Mononuclear cell (primary cell): ENCODE measurements around the gene TMEM196. TPM values are rescaled to one million over a fixed set of nuclear protein-coding genes. Genes with fewer than 3 reads are reported as not detected.
A peak's percentile ranks its signal among the peaks of the same experiment; 100 is the strongest.
"Not testable (repeated sequence)": the region's sequence is repeated elsewhere in the genome, so short reads cannot be mapped to it uniquely, and the experiment has no call there.

Experiments used
- H3K27me3 ChIP-seq: 2 replicates; pipeline ENCODE4 v1.6.0; 2011; ENCODE audit warnings: low read length, control low read depth; ENCODE audit not compliant: insufficient read depth
- H3K4me1 ChIP-seq: 2 replicates; pipeline ENCODE4 v1.5.1; 2011; ENCODE audit warnings: mild to moderate bottlenecking, low read length, control low read depth; ENCODE audit not compliant: insufficient read depth
- H3K4me3 ChIP-seq: 2 replicates; pipeline ENCODE4 v1.5.1; 2011; ENCODE audit warnings: mild to moderate bottlenecking, low read length, moderate library complexity
- H3K9me3 ChIP-seq: 2 replicates; pipeline ENCODE4 v1.5.1; 2011; ENCODE audit warnings: low read depth, mild to moderate bottlenecking, control low read depth, low read length
- total RNA-seq: library from RNA; depleted of rRNA; stranded (reverse); fragments of >200 nt; gene quantifications from one replicate; pipeline ENCODE4 v1.2.3, GENCODE V29; 2012

Gene TMEM196
- total RNA-seq, 1 donor: not detected

DNA sequence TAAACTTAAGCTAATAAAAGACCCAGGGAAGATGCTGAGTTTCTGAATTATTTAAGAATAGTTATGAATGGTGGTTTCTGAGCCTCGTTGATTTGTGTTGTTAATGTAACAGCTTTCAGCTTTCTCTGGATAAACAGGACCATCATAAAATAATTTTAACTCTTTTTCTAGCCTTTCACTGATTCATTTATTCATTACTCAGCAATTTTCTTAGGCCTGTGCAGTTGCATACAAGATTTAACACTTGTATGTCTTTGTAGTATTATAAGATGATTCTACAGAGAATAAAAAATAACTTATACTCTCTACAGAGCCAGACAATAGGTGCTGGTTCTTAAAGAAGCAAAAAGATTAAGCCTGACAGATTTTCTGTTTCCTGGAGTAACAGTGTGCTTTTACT, 29.3 kb downstream of the TMEM196 start:
- H3K4me1 ChIP-seq: no peaks in the 10 kb centered on the region
- no peaks in the 10 kb centered on the region for H3K9me3 ChIP-seq
- H3K4me3 ChIP-seq: no peak overlapping the region
- H3K27me3 ChIP-seq: no peaks in the 10 kb centered on the region

DNA sequence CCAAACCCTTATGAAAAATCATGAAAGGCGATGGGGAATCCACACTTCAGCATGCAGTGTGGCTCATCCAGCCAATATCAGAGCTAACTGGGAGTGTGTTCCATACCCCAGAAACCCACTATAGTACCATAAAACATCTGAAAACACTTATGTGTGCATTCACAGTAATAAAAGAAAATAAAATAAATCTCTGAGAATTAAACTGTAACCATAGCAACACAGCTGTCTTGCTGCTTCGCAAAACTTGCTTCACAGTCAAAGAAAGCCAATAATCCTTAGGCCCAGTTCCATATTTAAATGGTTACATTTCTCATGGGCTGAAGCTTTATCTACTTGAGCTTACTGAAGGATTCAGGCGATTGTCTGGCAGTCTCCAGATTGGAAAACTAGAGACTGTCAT, 44.7 kb downstream of the TMEM196 start:
- Histone ChIP-seq H3K9me3 (no peaks in the 10 kb centered on the region), H3K4me1 (no peaks in the 10 kb centered on the region), H3K27me3 (no peaks in the 10 kb centered on the region), H3K4me3 (no peak overlapping the region)

DNA sequence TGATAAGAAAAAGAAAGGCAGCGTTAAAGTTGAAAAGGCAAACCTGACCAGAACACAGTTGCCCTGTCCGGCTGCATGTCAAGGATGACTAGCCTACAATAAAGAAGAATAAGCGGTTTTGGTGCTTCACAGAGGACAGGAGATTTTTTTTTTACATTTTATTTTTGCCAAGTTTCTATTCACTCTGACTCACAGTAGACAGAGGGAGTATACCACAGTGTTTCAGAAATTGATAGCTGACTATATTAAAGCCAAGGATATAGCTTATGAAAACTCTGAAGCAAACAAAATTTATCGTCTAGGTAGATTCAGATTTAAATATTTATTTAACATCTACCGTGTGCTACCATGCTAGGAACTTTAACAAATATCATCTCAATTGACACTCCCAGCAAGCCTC, 47.6 kb downstream of the TMEM196 start:
- no peaks in the 10 kb centered on the region for H3K27me3 ChIP-seq
- no peak overlapping the region for H3K4me3 ChIP-seq
- no peaks in the 10 kb centered on the region for H3K4me1 ChIP-seq
- H3K9me3 ChIP-seq: no peaks in the 10 kb centered on the region

DNA sequence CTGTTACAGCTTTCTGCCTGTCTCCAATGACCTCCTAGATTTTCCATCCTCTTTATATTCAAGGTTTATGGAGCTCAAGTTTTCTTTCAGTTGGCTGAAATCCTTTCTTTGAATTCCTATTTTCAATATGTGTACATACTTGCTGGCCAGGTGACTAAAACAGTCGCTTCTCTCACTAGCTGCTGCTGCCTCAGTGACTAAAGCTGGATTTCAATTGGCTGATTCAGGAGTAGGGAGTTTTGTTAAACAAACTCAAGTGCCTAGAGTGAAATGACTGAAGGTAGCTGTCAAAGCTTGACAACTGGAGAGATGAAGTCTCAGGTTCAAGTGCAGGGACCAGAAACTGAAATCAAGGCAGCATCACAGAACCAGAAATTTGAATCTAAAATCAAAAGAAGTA, 57.9 kb downstream of the TMEM196 start:
- no peak overlapping the region for H3K4me3 ChIP-seq
- H3K4me1 ChIP-seq: no peaks in the 10 kb centered on the region
- no peaks in the 10 kb centered on the region for H3K9me3 ChIP-seq
- no peaks in the 10 kb centered on the region for H3K27me3 ChIP-seq

DNA sequence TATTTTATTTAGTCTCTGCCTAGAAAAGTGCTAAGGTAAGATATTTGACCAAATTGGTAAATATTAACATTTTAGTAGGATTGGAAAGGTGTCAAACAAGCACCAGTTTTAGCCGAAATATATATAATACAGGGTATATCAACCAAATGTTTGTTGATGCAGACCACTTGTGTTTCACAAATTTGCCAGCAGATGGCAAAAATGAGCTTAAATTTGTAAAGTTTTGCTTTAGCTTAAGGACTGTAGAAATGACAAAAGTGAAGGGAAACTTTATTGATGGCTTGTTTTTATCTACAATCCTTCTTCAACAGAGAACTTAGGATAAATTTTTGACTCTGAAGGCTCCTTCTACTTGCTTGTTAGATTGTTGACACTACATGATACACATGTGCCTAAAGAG, 59.7 kb downstream of the TMEM196 start:
- Histone ChIP-seq H3K4me3 (no peak overlapping the region), H3K9me3 (no peaks in the 10 kb centered on the region), H3K27me3 (no peaks in the 10 kb centered on the region), H3K4me1 (peaks cover 7% of the 10 kb centered on the region)

DNA sequence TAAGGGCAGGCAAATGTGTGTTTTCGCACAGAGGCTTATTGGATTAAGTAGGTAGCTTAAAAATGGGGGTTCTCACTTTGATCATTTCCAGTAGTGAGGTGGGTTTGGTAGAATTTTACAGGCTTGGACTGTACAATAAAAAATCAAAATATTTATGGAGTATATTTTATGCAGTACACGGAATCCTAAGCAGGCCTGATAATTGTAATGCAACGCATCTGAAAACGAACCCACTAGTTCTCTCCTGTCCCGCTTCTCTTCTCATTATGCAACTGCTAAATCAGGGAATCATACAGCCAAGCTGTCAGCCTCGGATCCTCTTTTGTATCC, 64.2 kb downstream of the TMEM196 start:
- H3K9me3 ChIP-seq: no peaks in the 10 kb centered on the region
- H3K4me1 ChIP-seq: peaks cover 22% of the 10 kb centered on the region
- no peaks in the 10 kb centered on the region for H3K27me3 ChIP-seq
- H3K4me3 ChIP-seq: peak overlapping the region; percentile 79

DNA sequence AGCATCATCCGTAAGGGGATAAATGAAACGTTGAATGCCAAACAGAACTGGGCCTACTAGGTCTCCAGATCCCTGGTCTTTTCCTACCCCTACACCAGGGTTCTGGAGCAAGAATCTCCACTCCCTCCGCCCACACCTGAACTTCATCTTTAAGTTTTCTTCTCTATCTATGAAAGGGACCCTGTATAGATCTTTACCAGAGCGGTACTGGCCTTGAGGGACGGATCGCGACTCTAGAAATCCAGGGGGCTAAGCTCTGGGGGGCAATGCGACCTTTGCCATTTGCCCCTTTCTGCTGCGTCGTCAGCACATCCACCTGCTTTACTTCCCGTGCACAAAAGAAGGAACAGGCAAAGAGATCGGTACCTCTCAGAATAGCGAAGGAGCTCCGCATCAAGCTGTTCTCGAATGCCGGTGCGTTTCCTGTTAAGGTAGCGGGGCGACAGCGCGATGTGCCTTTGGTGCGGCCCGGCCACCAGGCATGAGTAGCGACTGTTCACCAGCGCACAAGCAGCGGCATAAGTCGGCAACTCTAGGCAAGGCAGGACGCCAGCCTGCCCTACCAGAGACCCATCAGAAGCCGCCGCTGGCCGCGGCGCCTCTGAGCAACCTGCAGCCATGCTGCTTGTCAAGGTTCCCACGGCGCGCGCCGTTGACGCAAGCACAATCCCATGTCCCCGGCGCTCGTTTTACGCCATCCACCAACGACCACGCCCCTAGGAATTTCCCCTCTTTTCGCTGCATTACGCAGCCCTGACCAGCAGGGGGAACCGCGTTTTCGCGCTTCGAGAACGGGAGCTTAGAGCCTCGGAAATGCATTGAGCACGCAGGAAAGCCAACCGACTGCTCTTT, 64.8 kb downstream of the TMEM196 start, which contains the start of gene POLR1F:
POLR1F (minus strand) TSS at position 641 of the 852 bp plus-strand sequence; CDS start at position 620, 21 bp downstream.
- peak within 1 kb of the TSS; percentile 79 for H3K4me3 ChIP-seq
- no peaks in the 10 kb centered on the region for H3K27me3 ChIP-seq
- H3K4me1 ChIP-seq: peaks cover 22% of the 10 kb centered on the region
- no peaks in the 10 kb centered on the region for H3K9me3 ChIP-seq

DNA sequence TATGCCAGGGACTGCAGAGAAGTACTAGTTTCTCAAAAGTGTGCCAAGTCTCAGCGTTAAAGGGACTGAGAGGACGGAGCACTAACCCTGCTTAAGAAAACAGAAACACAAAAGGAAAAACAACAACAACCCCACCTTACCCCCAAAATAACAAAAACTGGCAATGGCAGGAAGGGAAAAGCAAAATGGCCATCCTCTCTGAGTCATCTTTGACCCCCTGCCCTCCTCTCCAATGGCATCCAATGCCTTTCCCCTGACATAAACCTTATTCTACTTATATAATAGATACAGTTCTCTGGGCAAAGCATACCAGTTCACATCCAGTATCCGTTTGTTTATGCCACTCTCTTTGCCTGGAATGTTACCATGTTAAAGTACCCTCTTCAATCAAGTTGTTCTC, 66.2 kb downstream of the TMEM196 start:
- H3K27me3 ChIP-seq: no peaks in the 10 kb centered on the region

DNA sequence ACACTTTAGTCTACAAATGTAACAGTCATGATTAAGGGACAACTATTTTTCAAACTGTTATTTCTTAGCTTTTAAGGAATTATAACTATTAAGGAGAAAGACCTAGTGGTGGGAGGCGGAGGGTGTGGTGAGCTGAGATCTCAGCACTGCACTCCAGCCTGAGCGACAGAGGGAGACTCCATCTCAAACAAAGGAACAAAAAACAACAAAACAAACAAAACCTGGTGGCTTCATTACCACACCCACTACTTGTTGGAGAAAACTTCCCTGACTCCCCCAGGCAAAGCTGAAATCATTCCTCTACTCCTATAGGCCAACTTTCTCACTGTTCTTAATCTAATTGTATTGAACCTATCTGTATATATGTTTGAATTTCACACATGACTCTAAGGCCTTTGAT, 67.8 kb downstream of the TMEM196 start:
- H3K4me3 ChIP-seq: no peak overlapping the region
- no peaks in the 10 kb centered on the region for H3K9me3 ChIP-seq
- H3K4me1 ChIP-seq: peaks cover 22% of the 10 kb centered on the region
- no peaks in the 10 kb centered on the region for H3K27me3 ChIP-seq

More for the DNA sequence above, 66.2 kb downstream of the TMEM196 start:
- H3K9me3 ChIP-seq: no peaks in the 10 kb centered on the region
- H3K4me1 ChIP-seq: peaks cover 22% of the 10 kb centered on the region
- no peak overlapping the region for H3K4me3 ChIP-seq

DNA sequence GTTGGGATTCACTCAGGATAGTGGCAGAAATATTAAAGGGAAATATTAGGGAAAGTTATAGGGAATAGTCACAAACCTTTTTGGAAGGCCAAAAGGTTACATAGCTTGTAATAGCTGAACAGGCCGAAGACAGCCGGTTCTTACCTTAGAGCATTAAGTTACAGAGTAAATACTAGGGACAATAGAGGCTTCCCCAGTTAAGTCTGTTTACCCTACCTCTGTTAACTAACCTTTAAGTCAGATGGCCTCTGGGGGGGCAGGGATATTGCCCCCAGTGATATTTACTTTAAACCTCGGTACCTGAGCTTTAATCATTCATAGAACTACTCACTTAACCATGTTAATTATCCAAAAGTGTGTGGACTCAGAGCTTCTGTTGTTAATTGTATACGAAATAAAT, 71.9 kb downstream of the TMEM196 start:
- Histone ChIP-seq H3K27me3 (no peaks in the 10 kb centered on the region), H3K4me3 (no peak overlapping the region)

DNA sequence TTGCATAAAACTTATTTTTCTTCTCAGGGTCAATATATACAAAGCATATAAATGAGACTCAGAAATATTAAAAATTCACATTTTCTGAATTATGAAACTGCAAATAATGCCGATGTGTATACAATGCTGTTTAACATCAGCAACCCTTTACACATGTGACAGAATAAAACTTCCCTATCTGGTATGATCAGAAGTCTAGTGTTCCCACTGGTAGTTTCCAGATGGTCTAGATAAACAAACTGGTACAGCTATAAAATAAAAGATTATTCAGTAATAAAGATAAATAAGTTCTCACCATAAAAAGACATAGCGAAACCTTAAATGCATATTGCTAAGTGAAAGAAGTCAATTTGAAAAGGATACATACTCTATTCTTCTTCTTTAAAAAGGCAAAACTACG, 72.5 kb downstream of the TMEM196 start:
- Histone ChIP-seq H3K9me3 (no peaks in the 10 kb centered on the region), H3K4me3 (no peak overlapping the region), H3K4me1 (no peaks in the 10 kb centered on the region), H3K27me3 (no peaks in the 10 kb centered on the region)

More for the DNA sequence above, 71.9 kb downstream of the TMEM196 start:
- H3K9me3 ChIP-seq: no peaks in the 10 kb centered on the region
- H3K4me1 ChIP-seq: no peaks in the 10 kb centered on the region

DNA sequence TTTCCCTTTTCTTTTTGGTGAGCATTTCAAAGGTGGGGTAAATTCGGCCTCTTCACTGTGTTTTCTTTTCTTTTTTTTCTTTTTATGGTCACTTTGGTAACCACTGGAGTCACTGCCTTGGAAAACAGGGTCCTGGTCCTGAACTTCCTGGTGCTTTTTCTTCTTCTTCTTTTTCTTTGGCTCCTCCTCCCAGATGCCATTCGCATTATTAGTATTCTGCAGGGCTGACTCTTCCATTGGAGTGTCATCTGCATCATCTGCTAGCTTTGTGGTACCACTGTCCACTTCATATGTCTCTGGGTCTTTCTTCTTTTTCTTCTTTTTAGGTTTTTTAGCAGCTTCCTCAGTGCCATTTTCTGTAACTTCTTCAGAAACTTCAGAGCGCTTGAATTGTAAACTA, 75.1 kb downstream of the TMEM196 start:
- no peaks in the 10 kb centered on the region for H3K27me3 ChIP-seq
- no peaks in the 10 kb centered on the region for H3K9me3 ChIP-seq
- H3K4me3 ChIP-seq: no peak overlapping the region
- no peaks in the 10 kb centered on the region for H3K4me1 ChIP-seq

DNA sequence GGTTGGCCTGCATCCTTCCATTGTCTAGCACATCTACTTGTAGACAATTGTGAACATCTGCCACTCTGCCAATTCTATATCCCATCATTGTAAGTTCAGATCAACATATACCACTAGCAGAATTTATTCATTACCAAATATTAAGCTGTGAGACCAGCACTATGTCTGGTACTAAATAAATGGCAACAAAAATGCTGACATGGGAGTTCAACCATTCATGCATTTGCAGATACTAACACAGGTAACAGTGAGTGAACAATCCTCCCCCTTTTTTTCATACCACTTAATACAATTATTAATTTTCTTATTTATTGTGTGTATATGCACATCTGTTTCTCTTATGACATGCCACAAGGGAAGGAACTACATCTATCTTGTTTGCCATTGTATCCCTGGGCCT, 76.5 kb downstream of the TMEM196 start:
- no peaks in the 10 kb centered on the region for H3K27me3 ChIP-seq
- H3K4me1 ChIP-seq: no peaks in the 10 kb centered on the region
- no peak overlapping the region for H3K4me3 ChIP-seq
- H3K9me3 ChIP-seq: no peaks in the 10 kb centered on the region

DNA sequence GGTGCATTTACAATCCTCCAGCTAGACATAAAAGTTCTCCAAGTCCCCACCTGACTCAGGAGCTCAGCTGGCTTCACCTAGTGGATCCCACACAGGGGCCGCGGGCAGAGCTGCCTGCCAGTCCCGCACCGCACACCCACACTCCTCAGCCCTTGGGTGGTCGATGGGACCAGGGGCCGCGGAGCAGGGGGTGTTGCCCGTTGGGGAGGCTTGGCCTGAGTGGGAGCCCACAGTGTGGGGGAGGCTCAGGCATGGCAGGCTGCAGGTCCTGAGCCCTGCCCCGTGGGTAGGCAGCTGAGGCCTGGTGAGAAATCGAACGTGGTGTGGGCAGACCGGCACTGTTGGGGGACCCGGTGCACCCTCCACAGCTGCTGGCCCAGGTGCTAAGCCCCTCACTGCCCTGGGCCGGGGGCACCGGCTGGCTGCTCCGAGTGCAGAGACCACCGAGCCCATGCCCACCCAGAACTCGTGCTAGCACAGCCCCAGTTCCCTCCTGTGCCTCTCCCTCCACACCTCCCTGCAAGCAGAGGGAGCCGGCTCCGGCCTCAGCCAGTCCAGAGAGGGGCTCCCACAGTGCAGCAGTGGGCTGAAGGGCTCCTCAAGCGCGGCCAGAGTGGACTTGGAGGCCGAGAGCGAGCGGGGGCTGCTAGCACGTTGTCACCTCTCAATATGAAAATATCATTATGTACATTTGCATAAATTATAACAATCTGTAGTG, 81.1 kb downstream of the TMEM196 start:
- Histone ChIP-seq H3K4me3 (no peak overlapping the region), H3K27me3 (no peaks in the 10 kb centered on the region), H3K9me3 (no peaks in the 10 kb centered on the region), H3K4me1 (no peaks in the 10 kb centered on the region)

DNA sequence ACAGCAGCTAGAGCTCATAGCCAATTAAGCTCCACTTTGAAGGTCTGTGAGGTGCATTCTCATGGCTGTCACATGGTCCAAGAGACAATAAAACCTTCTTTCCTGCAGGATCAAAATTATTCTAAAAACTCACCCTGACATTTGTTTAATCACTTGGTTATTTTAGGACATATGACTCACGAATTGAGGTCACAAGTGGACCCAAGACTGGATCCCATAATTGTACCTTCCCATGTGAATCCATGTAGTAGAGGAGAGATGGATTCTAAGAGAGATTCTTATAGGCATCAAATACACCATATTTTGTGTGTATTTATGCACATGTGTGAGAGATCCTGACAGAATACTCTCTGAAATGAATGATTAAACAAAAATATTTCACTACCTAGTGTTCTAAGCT, 82.7 kb downstream of the TMEM196 start:
- no peaks in the 10 kb centered on the region for H3K27me3 ChIP-seq
- H3K4me1 ChIP-seq: no peaks in the 10 kb centered on the region
- H3K9me3 ChIP-seq: no peaks in the 10 kb centered on the region
- no peak overlapping the region for H3K4me3 ChIP-seq

DNA sequence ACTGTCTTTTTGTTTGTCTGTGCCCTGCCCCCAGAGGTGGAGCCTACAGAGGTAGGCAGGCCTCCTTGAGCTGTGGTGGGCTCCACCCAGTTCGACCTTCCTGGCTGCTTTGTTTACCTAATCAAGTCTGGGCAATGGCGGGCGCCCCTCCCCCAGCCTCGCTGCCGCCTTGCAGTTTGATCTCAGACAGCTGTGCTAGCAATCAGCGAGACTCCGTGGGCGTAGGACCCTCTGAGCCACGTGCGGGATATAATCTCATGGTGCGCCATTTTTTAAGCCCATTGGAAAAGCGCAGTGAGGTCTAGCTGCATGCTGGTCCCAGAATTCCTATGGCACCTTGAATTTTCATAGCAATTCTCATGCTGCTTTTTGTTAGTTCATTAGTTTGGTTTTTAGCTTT, 84.3 kb downstream of the TMEM196 start:
- not testable (repeated sequence) for H3K27me3 ChIP-seq

More for the DNA sequence above, 84.3 kb downstream of the TMEM196 start:
- not testable (repeated sequence) for H3K4me3 ChIP-seq, H3K4me1 ChIP-seq, H3K9me3 ChIP-seq
